Epithelial cell of prostate (primary cell): ENCODE results near the gene GPATCH2.
A peak's percentile ranks its signal among the peaks of the same experiment; 100 is the strongest.
"Not testable (repeated sequence)": the region's sequence is repeated elsewhere in the genome, so short reads cannot be mapped to it uniquely, and the experiment has no call there.

Experiments
- DNase-seq: peaks from one replicate; pipeline ENCODE4 v3.0.0-alpha.2; 2011; ENCODE audit warnings: low read depth, low spot score
- H3K27ac ChIP-seq: fragments of 450-650 bp; 2 replicates; pipeline ENCODE4 v1.5.1; 2017; ENCODE audit warnings: mild to moderate bottlenecking

GPATCH2 gene

GRCh38 chr1:217585577-217585976 lies 45.3 kb downstream of the GPATCH2 start:
- no peak overlapping the region for H3K27ac ChIP-seq
- DNase-seq = no peak

GRCh38 chr1:217584286-217584811 lies 46.5 kb downstream of the GPATCH2 start:
- H3K27ac ChIP-seq, DNase-seq: not testable (repeated sequence)

- no peak for DNase-seq
- no peak overlapping the region for H3K27ac ChIP-seq
Measured at GRCh38 chr1:217577336-217577735, 53.6 kb downstream of the GPATCH2 start.

GRCh38 chr1:217574265-217574949 lies 56.5 kb downstream of the GPATCH2 start:
- no peak overlapping the region for H3K27ac ChIP-seq
- DNase-seq = no peak

GRCh38 chr1:217569021-217569420 lies 61.9 kb downstream of the GPATCH2 start:
- no peak overlapping the region for H3K27ac ChIP-seq
- no peak for DNase-seq

- no peak for DNase-seq
- H3K27ac ChIP-seq = no peak overlapping the region
Measured at GRCh38 chr1:217568200-217568599, 62.7 kb downstream of the GPATCH2 start.

- H3K27ac ChIP-seq = no peak overlapping the region
- DNase-seq = no peak
Measured at GRCh38 chr1:217564833-217565232, 66.1 kb downstream of the GPATCH2 start.

- DNase-seq = no peak
- no peak overlapping the region for H3K27ac ChIP-seq
Measured at GRCh38 chr1:217564207-217564606, 66.7 kb downstream of the GPATCH2 start.

GRCh38 chr1:217563179-217563578 lies 67.7 kb downstream of the GPATCH2 start:
- no peak for DNase-seq
- peak overlapping the region; percentile 74 for H3K27ac ChIP-seq

GRCh38 chr1:217562229-217562878 lies 68.5 kb downstream of the GPATCH2 start:
- H3K27ac ChIP-seq = peak overlapping the region; percentile 74
- DNase-seq = peak; percentile 27

- peak overlapping the region; percentile 74 for H3K27ac ChIP-seq
- no peak for DNase-seq
Measured at GRCh38 chr1:217561446-217561845, 69.4 kb downstream of the GPATCH2 start.

GRCh38 chr1:217554849-217555248 lies 76.0 kb downstream of the GPATCH2 start:
- DNase-seq = no peak

GRCh38 chr1:217553949-217554509 lies 76.9 kb downstream of the GPATCH2 start:
- DNase-seq = no peak
- H3K27ac ChIP-seq = no peak overlapping the region

More at GRCh38 chr1:217554849-217555248, 76.0 kb downstream of the GPATCH2 start:
- no peak overlapping the region for H3K27ac ChIP-seq

GRCh38 chr1:217552339-217552951 lies 78.4 kb downstream of the GPATCH2 start:
- DNase-seq = no peak
- H3K27ac ChIP-seq = no peak overlapping the region

- no peak for DNase-seq
- no peak overlapping the region for H3K27ac ChIP-seq
Measured at GRCh38 chr1:217542837-217543236, 88.1 kb downstream of the GPATCH2 start.

- no peak for DNase-seq
- H3K27ac ChIP-seq = no peak overlapping the region
Measured at GRCh38 chr1:217542136-217542777, 88.6 kb downstream of the GPATCH2 start.

- DNase-seq = no peak
- H3K27ac ChIP-seq = no peak overlapping the region
Measured at GRCh38 chr1:217540321-217540720, 90.6 kb downstream of the GPATCH2 start.

GRCh38 chr1:217539510-217539909 lies 91.4 kb downstream of the GPATCH2 start:
- no peak for DNase-seq
- H3K27ac ChIP-seq = no peak overlapping the region

- no peak for DNase-seq
- H3K27ac ChIP-seq = peak overlapping the region; percentile 5
Measured at GRCh38 chr1:217535601-217536377, 95.1 kb downstream of the GPATCH2 start.

GRCh38 chr1:217534566-217534965 lies 96.3 kb downstream of the GPATCH2 start:
- no peak for DNase-seq
- H3K27ac ChIP-seq = no peak overlapping the region
